GM10266 (cell line): ENCODE measurements around the gene MYO3B.

Source experiments
- DNase-seq: peaks from one replicate; pipeline ENCODE4 v3.0.0; 2012; ENCODE audit errors: extremely low spot score
- CTCF ChIP-seq: IDR thresholded peaks from 2 replicates; pipeline ENCODE4 v1.5.1; 2012; ENCODE audit warnings: mild to moderate bottlenecking, low read depth; ENCODE audit not compliant: control insufficient read depth, insufficient read depth; ENCODE audit errors: missing control alignments

Gene MYO3B

GRCh38 chr2:170571612-170572011 lies 393.7 kb downstream of the MYO3B start:
- TF ChIP-seq CTCF = no peak
- no peak for DNase-seq

GRCh38 chr2:170573671-170574070 lies 395.7 kb downstream of the MYO3B start:
- no peak for DNase-seq
- TF ChIP-seq CTCF = no peak

DNA sequence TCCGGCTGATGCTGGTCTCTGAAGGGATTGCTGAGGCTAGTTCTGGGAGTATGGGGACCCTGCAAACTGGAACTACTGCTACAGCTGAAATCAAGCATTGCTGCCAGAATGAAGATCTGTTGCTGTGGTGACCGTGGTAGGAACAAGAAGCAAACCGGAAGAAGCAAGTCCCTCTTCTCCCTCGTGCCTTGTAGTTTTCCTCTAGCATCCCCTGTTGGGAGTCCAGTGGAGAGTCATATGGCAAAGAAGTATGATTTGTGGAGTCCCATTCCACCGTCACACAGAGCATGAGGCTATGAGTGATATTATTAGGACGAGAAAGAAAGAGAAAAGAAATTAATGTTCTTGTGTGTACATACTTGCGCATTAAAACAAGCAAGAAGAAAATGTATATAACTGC lies 398.3 kb downstream of the MYO3B start:
- TF ChIP-seq CTCF = no peak
- no peak for DNase-seq

DNA sequence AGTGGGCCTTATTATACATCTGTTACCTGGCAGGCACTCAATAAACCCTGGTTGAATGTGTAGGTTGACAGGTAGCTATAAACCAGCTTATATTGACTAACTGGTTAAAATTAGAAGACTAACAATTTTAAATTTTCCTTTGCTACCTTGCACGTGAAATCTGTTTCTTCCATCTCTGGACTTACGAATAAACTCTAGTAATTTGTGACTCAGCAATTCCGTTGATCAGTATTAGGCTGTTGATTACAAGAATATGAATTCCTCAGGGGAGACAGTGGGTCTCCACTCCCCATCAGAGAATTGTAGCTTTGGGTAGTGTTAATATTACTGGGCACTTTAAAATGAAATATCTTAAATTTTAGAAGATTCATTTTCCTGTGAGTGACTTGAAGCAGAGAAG lies 399.4 kb downstream of the MYO3B start:
- TF ChIP-seq CTCF = no peak
- no peak for DNase-seq

DNA sequence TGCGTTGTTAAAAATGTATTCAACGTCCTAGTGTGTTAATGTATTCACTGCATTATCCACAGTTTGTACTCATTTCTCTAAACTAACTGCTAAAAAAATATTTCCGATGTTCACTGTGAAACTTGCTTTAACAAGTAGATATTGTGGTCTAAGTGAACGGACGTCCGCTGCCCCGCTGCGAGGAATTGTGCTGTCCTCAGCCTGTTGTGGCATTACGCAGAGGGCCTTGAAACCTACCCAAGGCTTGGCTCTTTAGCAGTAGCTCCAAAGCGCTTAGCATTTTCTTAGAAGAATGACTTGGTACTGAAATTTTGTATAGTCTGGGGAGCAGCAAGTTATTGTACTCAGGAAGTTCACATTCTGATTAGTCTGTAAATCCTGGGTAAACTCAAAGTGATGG lies 400.7 kb downstream of the MYO3B start:
- TF ChIP-seq CTCF = no peak
- DNase-seq = no peak

DNA sequence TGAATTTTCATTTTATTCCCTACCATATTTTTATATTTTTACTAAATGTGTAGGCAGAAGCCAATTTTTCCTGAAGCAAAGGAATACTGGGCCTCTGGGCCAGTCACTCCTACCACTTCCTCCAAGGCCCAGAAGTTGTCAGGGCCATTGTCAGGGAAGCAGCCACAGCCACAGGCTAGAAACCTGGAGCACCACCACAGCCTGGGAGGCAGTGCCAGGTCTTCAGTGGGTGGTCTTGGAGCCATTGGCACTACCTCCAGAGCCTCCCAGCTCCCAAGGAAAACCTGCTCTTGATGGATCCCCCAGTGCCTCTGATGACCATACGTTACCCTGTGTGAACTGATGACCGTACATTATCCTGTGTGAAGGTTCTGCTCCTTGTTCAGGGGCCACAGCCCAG lies 401.6 kb downstream of the MYO3B start:
- TF ChIP-seq CTCF = no peak
- DNase-seq = no peak

DNA sequence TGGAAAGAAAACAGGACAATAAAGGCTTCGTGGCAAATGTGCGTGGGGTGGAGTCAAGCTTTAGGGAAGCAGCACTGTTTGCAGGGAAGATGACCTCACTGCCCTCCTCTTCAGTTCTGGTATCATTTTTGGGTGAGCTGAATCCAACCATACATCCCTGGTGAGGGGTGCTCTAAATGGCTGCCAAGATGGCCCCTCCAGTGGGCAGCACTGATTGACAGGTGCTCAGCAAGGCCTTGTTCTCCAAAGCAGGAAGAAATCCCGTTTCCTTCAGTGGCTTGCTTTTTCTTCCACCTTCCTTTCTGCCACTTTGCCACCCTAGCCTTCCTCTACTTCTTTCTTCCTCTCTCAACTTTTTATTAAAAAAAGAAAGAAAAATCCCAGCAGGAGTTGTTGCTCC lies 404.4 kb downstream of the MYO3B start:
- DNase-seq = no peak
- TF ChIP-seq CTCF = no peak
